SU-DHL-6 (cell line): ENCODE results near the gene C10orf53.

Source experiments
- EZH2phosphoT487 ChIP-seq: fragments of 200-600 bp; sonication (generic), shearing (Covaris generic); conservative IDR thresholded peaks from 2 replicates; pipeline ENCODE4 v1.6.1; 2018; ENCODE audit warnings: mild to moderate bottlenecking, antibody characterized with exemption, low read length, moderate library complexity, mixed read lengths
- TF ChIP-seq, protein P1 (sequence below): fragments of 200-600 bp; sonication (generic); IDR thresholded peaks from one replicate; pipeline ENCODE4 v1.5.1; 2017; ENCODE audit warnings: antibody characterized with exemption, mild to moderate bottlenecking, low read length, moderate library complexity; ENCODE audit not compliant: insufficient read depth, poor library complexity, severe bottlenecking

DNA sequence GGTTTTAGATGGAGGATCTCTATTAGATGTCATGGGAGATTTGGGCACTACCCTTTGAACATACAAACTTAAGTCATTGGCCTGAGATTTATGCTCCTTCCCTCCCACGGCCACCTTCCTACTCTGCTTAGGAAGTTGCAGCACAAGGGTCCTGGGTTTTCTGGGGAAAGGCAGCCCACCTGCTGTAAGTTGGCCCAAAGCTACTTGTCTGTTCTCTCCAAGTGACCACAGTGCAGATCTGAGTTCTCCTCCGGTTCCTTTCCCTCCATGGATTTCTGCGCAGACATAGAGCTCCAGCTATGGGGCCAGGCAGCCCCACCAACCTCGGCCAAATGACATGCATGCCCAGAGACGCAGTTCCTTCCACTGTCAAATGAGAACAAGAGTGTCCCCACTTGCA is 12.8 kb upstream of the C10orf53 start:
- TF ChIP-seq, protein P1, sequence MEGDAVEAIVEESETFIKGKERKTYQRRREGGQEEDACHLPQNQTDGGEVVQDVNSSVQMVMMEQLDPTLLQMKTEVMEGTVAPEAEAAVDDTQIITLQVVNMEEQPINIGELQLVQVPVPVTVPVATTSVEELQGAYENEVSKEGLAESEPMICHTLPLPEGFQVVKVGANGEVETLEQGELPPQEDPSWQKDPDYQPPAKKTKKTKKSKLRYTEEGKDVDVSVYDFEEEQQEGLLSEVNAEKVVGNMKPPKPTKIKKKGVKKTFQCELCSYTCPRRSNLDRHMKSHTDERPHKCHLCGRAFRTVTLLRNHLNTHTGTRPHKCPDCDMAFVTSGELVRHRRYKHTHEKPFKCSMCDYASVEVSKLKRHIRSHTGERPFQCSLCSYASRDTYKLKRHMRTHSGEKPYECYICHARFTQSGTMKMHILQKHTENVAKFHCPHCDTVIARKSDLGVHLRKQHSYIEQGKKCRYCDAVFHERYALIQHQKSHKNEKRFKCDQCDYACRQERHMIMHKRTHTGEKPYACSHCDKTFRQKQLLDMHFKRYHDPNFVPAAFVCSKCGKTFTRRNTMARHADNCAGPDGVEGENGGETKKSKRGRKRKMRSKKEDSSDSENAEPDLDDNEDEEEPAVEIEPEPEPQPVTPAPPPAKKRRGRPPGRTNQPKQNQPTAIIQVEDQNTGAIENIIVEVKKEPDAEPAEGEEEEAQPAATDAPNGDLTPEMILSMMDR, result no peak
- no peak for TF ChIP-seq EZH2phosphoT487
